ENCODE measurements around the gene AVPI1.
A peak's percentile ranks its signal among the peaks of the same experiment; 100 is the strongest.

Gene AVPI1

GRCh38 chr10:97633921-97634320, 53.1 kb downstream of the AVPI1 start:
- Histone ChIP-seq H3K9me3 (ENCODE audit: low read length) (no peaks in the 10 kb centered on the region), H2AFZ (ENCODE audit: low read depth, low read length) (peak overlapping the region; percentile 91), H3K4me1 (ENCODE audit: insufficient read depth, low read length) (peaks cover 2% of the 10 kb centered on the region), H3K36me3 (ENCODE audit: insufficient read depth, low read length) (peaks cover 2% of the 10 kb centered on the region), H3K4me3 (ENCODE audit: low read length) (no peak overlapping the region), H3K27me3 (ENCODE audit: insufficient read depth, low read length) (no peaks in the 10 kb centered on the region)

- H3K9me3 ChIP-seq (ENCODE audit: low read length): no peaks in the 10 kb centered on the region
Measured at GRCh38 chr10:97632949-97633884, 53.8 kb downstream of the AVPI1 start, which contains the start of gene MORN4. TSS of gene MORN4 (minus strand) at chr10:97633500. CDS start at chr10:97619653, 13,847 bp downstream.

GRCh38 chr10:97631098-97631497, 55.9 kb downstream of the AVPI1 start:
- Histone ChIP-seq H3K4me1 (ENCODE audit: insufficient read depth, low read length) (peaks cover 2% of the 10 kb centered on the region), H3K4me3 (ENCODE audit: low read length) (no peak overlapping the region), H3K27me3 (ENCODE audit: insufficient read depth, low read length) (no peaks in the 10 kb centered on the region), H3K36me3 (ENCODE audit: insufficient read depth, low read length) (peaks cover 2% of the 10 kb centered on the region), H3K9me3 (ENCODE audit: low read length) (no peaks in the 10 kb centered on the region), H2AFZ (ENCODE audit: low read depth, low read length) (no peak overlapping the region)

More at GRCh38 chr10:97632949-97633884, 53.8 kb downstream of the AVPI1 start, which contains the start of gene MORN4:
- H2AFZ ChIP-seq (ENCODE audit: low read depth, low read length): peak within 1 kb of the TSS; percentile 91
- no peaks in the 10 kb centered on the region for H3K27me3 ChIP-seq (ENCODE audit: insufficient read depth, low read length)
- peaks cover 2% of the 10 kb centered on the region for H3K36me3 ChIP-seq (ENCODE audit: insufficient read depth, low read length)
- H3K4me1 ChIP-seq (ENCODE audit: insufficient read depth, low read length): peaks cover 2% of the 10 kb centered on the region
- H3K4me3 ChIP-seq (ENCODE audit: low read length): peak within 1 kb of the TSS; percentile 86

- Histone ChIP-seq H3K9me3 (ENCODE audit: low read length) (no peaks in the 10 kb centered on the region), H2AFZ (ENCODE audit: low read depth, low read length) (no peak overlapping the region), H3K4me1 (ENCODE audit: insufficient read depth, low read length) (peaks cover 2% of the 10 kb centered on the region), H3K4me3 (ENCODE audit: low read length) (no peak overlapping the region), H3K36me3 (ENCODE audit: insufficient read depth, low read length) (peaks cover 2% of the 10 kb centered on the region), H3K27me3 (ENCODE audit: insufficient read depth, low read length) (no peaks in the 10 kb centered on the region)
Measured at GRCh38 chr10:97629289-97629688, 57.8 kb downstream of the AVPI1 start.

- H3K4me1 ChIP-seq (ENCODE audit: insufficient read depth, low read length): no peaks in the 10 kb centered on the region
- H3K9me3 ChIP-seq (ENCODE audit: low read length): no peaks in the 10 kb centered on the region
- peaks cover 2% of the 10 kb centered on the region for H3K36me3 ChIP-seq (ENCODE audit: insufficient read depth, low read length)
- H2AFZ ChIP-seq (ENCODE audit: low read depth, low read length): no peak overlapping the region
- H3K4me3 ChIP-seq (ENCODE audit: low read length): no peak overlapping the region
- no peaks in the 10 kb centered on the region for H3K27me3 ChIP-seq (ENCODE audit: insufficient read depth, low read length)
Measured at GRCh38 chr10:97628228-97628627, 58.8 kb downstream of the AVPI1 start.

GRCh38 chr10:97627731-97628130, 59.3 kb downstream of the AVPI1 start:
- no peaks in the 10 kb centered on the region for H3K9me3 ChIP-seq (ENCODE audit: low read length)
- no peak overlapping the region for H2AFZ ChIP-seq (ENCODE audit: low read depth, low read length)
- H3K27me3 ChIP-seq (ENCODE audit: insufficient read depth, low read length): no peaks in the 10 kb centered on the region

More at GRCh38 chr10:97627731-97628130, 59.3 kb downstream of the AVPI1 start:
- peaks cover 2% of the 10 kb centered on the region for H3K36me3 ChIP-seq (ENCODE audit: insufficient read depth, low read length)
- no peak overlapping the region for H3K4me3 ChIP-seq (ENCODE audit: low read length)
- no peaks in the 10 kb centered on the region for H3K4me1 ChIP-seq (ENCODE audit: insufficient read depth, low read length)

Data from neuron (in vitro differentiated cells).